ENCODE results near the gene PRR18.

DNA sequence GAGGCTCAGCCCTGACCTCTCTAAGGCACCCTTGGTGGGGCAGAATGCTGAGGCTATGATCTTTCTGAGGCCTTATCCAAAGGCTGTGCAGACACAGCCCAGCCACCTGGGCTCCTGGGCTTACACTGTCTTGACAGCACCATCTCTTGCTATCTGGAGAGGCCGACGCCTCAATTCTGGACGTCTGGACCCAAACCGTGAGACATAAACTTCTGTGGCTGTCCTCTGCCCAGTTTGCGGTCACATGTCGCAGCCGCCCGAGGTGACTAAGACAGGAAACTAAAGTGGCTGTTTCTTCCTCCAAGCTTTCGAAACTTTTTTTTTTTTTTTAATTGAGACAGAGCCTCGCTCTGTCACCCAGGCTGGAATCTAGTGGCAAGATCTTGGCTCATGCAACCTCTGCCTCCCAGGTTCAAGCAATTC, 49.3 kb downstream of the PRR18 start:
- TF ChIP-seq SRF (IDR thresholded peaks at IDR 0.05; ENCODE audit: low read depth, low read length): no peak
- no peak for TF ChIP-seq SIRT6 (IDR thresholded peaks at IDR 0.05; ENCODE audit: low read length)
- TF ChIP-seq RAD21 (IDR thresholded peaks at IDR 0.05 in 1 of 2, conservative IDR thresholded peaks at IDR 0.05 in 1 of 2; ENCODE audit: low read depth in 2 of 2, low read length in 2 of 2): no peak

All from H1 (cell line).